GM19099 (cell line): ENCODE results near the gene ZNF783.

ENCODE experiments used
- POLR2A ChIP-seq: IDR thresholded peaks from 3 replicates; pipeline ENCODE4 v1.6.1; 2011; ENCODE audit warnings: low read depth; ENCODE audit not compliant: insufficient read length; ENCODE audit errors: extremely low read depth

ZNF783 gene

GRCh38 chr7:149261829-149262617 is at the start of gene ZNF783:
Gene ZNF783 (plus strand): TSS chr7:149262196. CDS start chr7:149262334, 138 bp downstream.
- peak; percentile 68 for TF ChIP-seq POLR2A

GRCh38 chr7:149214020-149214720 is 47.8 kb upstream of the ZNF783 start:
- TF ChIP-seq POLR2A = no peak

- TF ChIP-seq POLR2A = no peak
Measured at GRCh38 chr7:149216402-149216801, 45.6 kb upstream of the ZNF783 start.

- no peak for TF ChIP-seq POLR2A
Measured at GRCh38 chr7:149217570-149217969, 44.4 kb upstream of the ZNF783 start.

- no peak for TF ChIP-seq POLR2A
Measured at GRCh38 chr7:149218469-149219420, 43.3 kb upstream of the ZNF783 start.

GRCh38 chr7:149220534-149220933 is 41.5 kb upstream of the ZNF783 start:
- TF ChIP-seq POLR2A = no peak

- no peak for TF ChIP-seq POLR2A
Measured at GRCh38 chr7:149223176-149223575, 38.8 kb upstream of the ZNF783 start.

- TF ChIP-seq POLR2A = no peak
Measured at GRCh38 chr7:149223761-149224160, 38.2 kb upstream of the ZNF783 start.

- TF ChIP-seq POLR2A = no peak
Measured at GRCh38 chr7:149224352-149224751, 37.6 kb upstream of the ZNF783 start.

GRCh38 chr7:149225106-149225505 is 36.9 kb upstream of the ZNF783 start:
- TF ChIP-seq POLR2A = no peak

- TF ChIP-seq POLR2A = no peak
Measured at GRCh38 chr7:149225656-149226055, 36.3 kb upstream of the ZNF783 start.

- no peak for TF ChIP-seq POLR2A
Measured at GRCh38 chr7:149226840-149227494, 35.0 kb upstream of the ZNF783 start.

- no peak for TF ChIP-seq POLR2A
Measured at GRCh38 chr7:149228831-149229471, 33.0 kb upstream of the ZNF783 start.

GRCh38 chr7:149229526-149229925 is 32.5 kb upstream of the ZNF783 start:
- TF ChIP-seq POLR2A = no peak
